H1 (cell line): ENCODE measurements around the gene NLRC5. TPM values are rescaled to one million over a fixed set of nuclear protein-coding genes. Genes with fewer than 3 reads are reported as not detected.

Experiments
- CTCF ChIA-PET: fragments of 300-600 bp; sonication (Branson Sonifier 250); formaldehyde crosslinking; loops from one replicate; lab custom pipeline; 2021; ENCODE audit not compliant: partially characterized antibody; lab: Charles Lee
- POLR2A ChIA-PET: fragments of 300-600 bp; sonication (Branson Sonifier 250); formaldehyde crosslinking; loops from one replicate; lab custom pipeline; 2021; ENCODE audit warnings: inconsistent platforms; ENCODE audit not compliant: partially characterized antibody; lab: Charles Lee
- DNase-seq, 2 experiments: peaks; one replicate each; pipeline versions ENCODE4 v3.0.0 to v3.0.0-alpha.2; 2010 to 2022; ENCODE audit warnings: low spot score in 2 of 2, low read depth in 1 of 2, mixed read lengths in 1 of 2
- FAIRE-seq: peaks from 2 replicates; lab custom pipeline; 2011; peaks lifted over from hg19 to GRCh38; lab: Jason Lieb, UNC
- H2AFZ ChIP-seq: 2 replicates; pipeline ENCODE4 v1.8.1; 2012; ENCODE audit warnings: low read length, inconsistent platforms
- H2AK5ac ChIP-seq: 2 replicates; pipeline ENCODE4 v1.6.1; 2013; ENCODE audit warnings: low read depth, low read length
- H2BK120ac ChIP-seq: replicated peaks from 2 replicates; pipeline ENCODE3; 2013; ENCODE audit warnings: low read depth, low read length, inconsistent platforms
- H2BK12ac ChIP-seq: 2 replicates; pipeline ENCODE4 v1.6.1; 2013; ENCODE audit warnings: low read depth, low read length
- H2BK15ac ChIP-seq: 2 replicates; pipeline ENCODE4 v1.6.1; 2013; ENCODE audit warnings: low read length
- H2BK20ac ChIP-seq: 2 replicates; pipeline ENCODE4 v1.6.1; 2013; ENCODE audit warnings: low read length
- H2BK5ac ChIP-seq: 2 replicates; pipeline ENCODE4 v1.6.1; 2013; ENCODE audit warnings: low read depth, low read length
- H3K14ac ChIP-seq: 2 replicates; pipeline ENCODE4 v1.6.1; 2013; ENCODE audit warnings: inconsistent platforms; ENCODE audit not compliant: insufficient read length
- H3K18ac ChIP-seq: 2 replicates; pipeline ENCODE4 v1.6.1; 2013; ENCODE audit warnings: low read length; ENCODE audit errors: extremely low read depth
- H3K23ac ChIP-seq: 2 replicates; pipeline ENCODE4 v1.6.1; 2013; ENCODE audit warnings: inconsistent platforms; ENCODE audit not compliant: insufficient read length
- H3K23me2 ChIP-seq: 2 replicates; pipeline ENCODE4 v1.6.1; 2013; ENCODE audit warnings: low read depth, low read length
- H3K27ac ChIP-seq: 2 replicates; pipeline ENCODE4 v1.6.1; 2011; ENCODE audit warnings: low read depth, low read length, inconsistent platforms
- H3K27me3 ChIP-seq, 4 experiments: replicated peaks in 1 of 4; 1 replicate in 1 of 4; 2 replicates in 3 of 4; pipeline versions ENCODE4 v1.6.1 to v1.8.1; 2011 to 2013; ENCODE audit warnings: low read length in 3 of 4, mild to moderate bottlenecking in 3 of 4, inconsistent platforms in 2 of 4, mixed read lengths in 2 of 4, moderate library complexity in 1 of 4; ENCODE audit not compliant: control insufficient read depth in 3 of 4, insufficient read depth in 3 of 4; ENCODE audit errors: extremely low read depth in 1 of 4
- H3K36me3 ChIP-seq, 4 experiments: 2 replicates each; pipeline versions ENCODE4 v1.6.1 to v1.8.1; 2011 to 2013; ENCODE audit warnings: mild to moderate bottlenecking in 4 of 4, low read length in 3 of 4, moderate library complexity in 2 of 4, control low read depth in 1 of 4, inconsistent platforms in 1 of 4; ENCODE audit not compliant: insufficient read depth in 4 of 4, control insufficient read depth in 2 of 4
- H3K4ac ChIP-seq: replicated peaks from 2 replicates; pipeline ENCODE3; 2013; ENCODE audit warnings: low read length, low read depth, mixed read lengths, inconsistent platforms; ENCODE audit not compliant: insufficient read length
- H3K4me1 ChIP-seq, 4 experiments: replicated peaks in 1 of 4; 1 replicate in 1 of 4; 2 replicates in 3 of 4; pipeline versions ENCODE4 v1.6.1 to v1.8.1; 2011 to 2013; ENCODE audit warnings: low read length in 3 of 4, inconsistent platforms in 2 of 4, mixed read lengths in 1 of 4; ENCODE audit not compliant: insufficient read depth in 4 of 4, control insufficient read depth in 3 of 4
- H3K4me2 ChIP-seq, 2 experiments: 2 replicates each; pipeline versions ENCODE4 v1.6.1 to v1.8.1; 2011 to 2013; ENCODE audit warnings: low read depth in 2 of 2, low read length in 2 of 2, control low read depth in 1 of 2, inconsistent platforms in 1 of 2, mild to moderate bottlenecking in 1 of 2; ENCODE audit not compliant: insufficient read depth in 1 of 2
- H3K4me3 ChIP-seq, 4 experiments: fragments of 200-600, 300-600 bp in 1 of 4; sonication (generic), shearing (Covaris generic), sonication (Bioruptor Twin) in 1 of 4; 2 replicates each; pipeline versions ENCODE4 v1.5.1 to v1.8.1; 2011 to 2016; ENCODE audit warnings: low read length in 4 of 4, low read depth in 3 of 4, control low read depth in 2 of 4, inconsistent platforms in 2 of 4, mild to moderate bottlenecking in 2 of 4, mixed read lengths in 1 of 4, moderate library complexity in 1 of 4; ENCODE audit not compliant: insufficient read depth in 2 of 4; ENCODE audit errors: extremely low read depth in 1 of 4
- H3K56ac ChIP-seq: replicated peaks from 2 replicates; pipeline ENCODE3; 2013; ENCODE audit warnings: low read depth, mild to moderate bottlenecking, mixed read lengths, low read length, inconsistent platforms; ENCODE audit not compliant: insufficient read length
- H3K79me1 ChIP-seq: 2 replicates; pipeline ENCODE4 v1.6.1; 2013; ENCODE audit warnings: low read depth, low read length, control low read depth
- H3K79me2 ChIP-seq, 2 experiments: 2 replicates each; pipeline versions ENCODE4 v1.6.1 to v1.8.1; 2012 to 2013; ENCODE audit warnings: low read length in 2 of 2, mild to moderate bottlenecking in 2 of 2, inconsistent platforms in 1 of 2; ENCODE audit not compliant: insufficient read depth in 2 of 2, control insufficient read depth in 1 of 2
- H3K9ac ChIP-seq, 4 experiments: replicated peaks in 1 of 4; 1 replicate in 1 of 4; 2 replicates in 3 of 4; pipeline versions ENCODE4 v1.6.1 to v1.8.1; 2011 to 2013; ENCODE audit warnings: low read depth in 3 of 4, low read length in 3 of 4, control low read depth in 2 of 4, mild to moderate bottlenecking in 2 of 4, moderate library complexity in 2 of 4, inconsistent platforms in 1 of 4; ENCODE audit errors: extremely low read depth in 1 of 4
- H3K9me3 ChIP-seq, 2 experiments: 2 replicates each; pipeline versions ENCODE4 v1.6.1 to v1.8.1; 2012 to 2013; ENCODE audit warnings: mild to moderate bottlenecking in 2 of 2, moderate library complexity in 2 of 2, control low read depth in 1 of 2, inconsistent platforms in 1 of 2, low read depth in 1 of 2, low read length in 1 of 2, mixed read lengths in 1 of 2; ENCODE audit not compliant: insufficient read depth in 2 of 2
- H4K20me1 ChIP-seq, 2 experiments: replicated peaks in 1 of 2; 2 replicates each; pipeline versions ENCODE3 to v1.8.1; 2011 to 2013; ENCODE audit warnings: inconsistent platforms in 2 of 2, low read length in 2 of 2, mild to moderate bottlenecking in 1 of 2; ENCODE audit not compliant: insufficient read depth in 2 of 2, control insufficient read depth in 1 of 2
- H4K5ac ChIP-seq: 2 replicates; pipeline ENCODE4 v1.6.1; 2013; ENCODE audit warnings: low read length, low read depth, mixed read lengths, inconsistent platforms; ENCODE audit not compliant: insufficient read length
- H4K8ac ChIP-seq: 2 replicates; pipeline ENCODE4 v1.8.0; 2013; ENCODE audit warnings: mild to moderate bottlenecking, moderate library complexity, low read length, inconsistent platforms; ENCODE audit not compliant: insufficient read depth; ENCODE audit errors: extremely low read depth
- H4K91ac ChIP-seq: replicated peaks from 2 replicates; pipeline ENCODE3; 2013; ENCODE audit warnings: low read length, mixed read lengths, inconsistent platforms; ENCODE audit not compliant: insufficient read length
- MAX ChIP-seq: IDR thresholded peaks from 2 replicates; pipeline ENCODE4 v1.6.1; 2012; ENCODE audit warnings: inconsistent platforms
- PHF8 ChIP-seq: fragments of 200-600 bp; sonication (generic); conservative IDR thresholded peaks from 2 replicates; pipeline ENCODE4 v1.7.1; 2012; ENCODE audit warnings: low read depth, mild to moderate bottlenecking, inconsistent platforms, low read length, moderate library complexity
- POLR2AphosphoS5 ChIP-seq: IDR thresholded peaks from 2 replicates; pipeline ENCODE4 v1.6.1; 2011; ENCODE audit warnings: low read depth, low read length
- RAD21 ChIP-seq, 2 experiments: IDR thresholded peaks in 1 of 2; conservative IDR thresholded peaks in 1 of 2; 2 replicates each; pipeline ENCODE4 v1.6.1; 2011; ENCODE audit warnings: low read depth in 2 of 2, low read length in 2 of 2, improper control_type of control experiment in 1 of 2, inconsistent platforms in 1 of 2, mild to moderate bottlenecking in 1 of 2, moderate library complexity in 1 of 2
- SRF ChIP-seq: IDR thresholded peaks from 2 replicates; pipeline ENCODE4 v1.6.1; 2011; ENCODE audit warnings: mild to moderate bottlenecking, low read depth, low read length, moderate library complexity
- TEAD4 ChIP-seq: IDR thresholded peaks from 2 replicates; pipeline ENCODE4 v1.6.1; 2012; ENCODE audit warnings: low read depth, low read length, inconsistent platforms, mixed read lengths
- WGBS, 2 experiments: shearing (Covaris generic) in 1 of 2; methylation state at CpG; one replicate each; pipeline versions ENCODE4 v1.1.6 to v1.1.7; 2013 to 2015; ENCODE audit warnings: low lambda C conversion rate in 2 of 2, mixed read lengths in 2 of 2, inconsistent platforms in 1 of 2, low coverage in 1 of 2, missing lambda C conversion rate in 1 of 2; ENCODE audit not compliant: insufficient replicate concordance in 2 of 2, insufficient coverage in 1 of 2, insufficient read length in 1 of 2; ENCODE audit errors: extremely low coverage in 1 of 2, missing lambda C conversion rate in 1 of 2; 5-methylcytosine and 5-hydroxymethylcytosine counted together
- polyA plus RNA-seq, 7 experiments: library from polyadenylated mRNA; depleted of rRNA in 3 of 7; stranded (reverse) in 5 of 7; unstranded in 2 of 7; fragments of >200 nt in 5 of 7; fragments of 200-250 nt in 2 of 7; gene quantifications; 1 replicate in 5 of 7; 2 replicates in 1 of 7; 4 replicates in 1 of 7; pipeline versions ENCODE4 v1.2.1 to v1.2.3, GENCODE V29; 2011 to 2013; ENCODE audit warnings: missing spikeins in 2 of 7, mixed read lengths in 2 of 7
- total RNA-seq: library from RNA; stranded (reverse); fragmentation: NEBNext Ultra II Directional; extraction: Animal tissue kit (Norgen Biotek cat#: 25700); gene quantifications from 2 replicates; pipeline ENCODE4 v1.2.1, GENCODE V29; 2021
- TF ChIP-seq, protein P1 (sequence below), 3 experiments: IDR thresholded peaks; 1 replicate in 2 of 3; 2 replicates in 1 of 3; pipeline versions ENCODE4 v1.5.1 to v1.6.1; 2011; ENCODE audit warnings: low read length in 3 of 3, mild to moderate bottlenecking in 3 of 3, inconsistent platforms in 2 of 3, low read depth in 1 of 3, moderate library complexity in 1 of 3; ENCODE audit not compliant: insufficient read depth in 1 of 3; ENCODE audit errors: control extremely low read depth in 1 of 3

Gene NLRC5
- total and polyA plus RNA-seq, 2 of the 8 experiments (the other 6 are each of a cell fraction or from before 2014, with no cell fraction given): 2.2 to 3.2 TPM

- peak; percentile 36 for FAIRE-seq
- H3K4me2 ChIP-seq: no peak overlapping the region; a peak in 1 of 4 replicates
These were observed 56.5 kb downstream of the NLRC5 start for GRCh38 chr16:57045694-57046381.

More at GRCh38 chr16:57045694-57046381, 56.5 kb downstream of the NLRC5 start:
- no peak overlapping the region for H3K14ac ChIP-seq
- H3K23ac ChIP-seq: no peak overlapping the region
- no peaks in the 10 kb centered on the region for H3K79me1 ChIP-seq
- no peak overlapping the region for H3K27ac ChIP-seq
- H4K91ac ChIP-seq: no peak overlapping the region
- H3K4me3 ChIP-seq: no peak overlapping the region
- no peak overlapping the region for H3K4ac ChIP-seq
- 55% methylated on average over 13 of the region's 13 CpGs; no CpG with 5 or more reads in 1 of the 2 experiments for WGBS, 2 experiments
- no peak overlapping the region for H2BK120ac ChIP-seq
- peak in 1 of 2 experiments; percentile 84 for DNase-seq
- H4K20me1 ChIP-seq: no peaks in the 10 kb centered on the region
- no peak overlapping the region for H4K8ac ChIP-seq
- no peaks in the 10 kb centered on the region for H3K23me2 ChIP-seq
- TF ChIP-seq PHF8 (no peak), POLR2AphosphoS5 (no peak), MAX (peak; percentile 29; the same call in 1 of the 2 replicates), TEAD4 (no peak), SRF (no peak), RAD21 (IDR thresholded peaks at IDR 0.05 in 1 of 2, conservative IDR thresholded peaks at IDR 0.05 in 1 of 2; ENCODE audit: low read depth in 2 of 2, low read length in 2 of 2) (peak; percentile 61 to 73)
- TF ChIP-seq, protein P1, sequence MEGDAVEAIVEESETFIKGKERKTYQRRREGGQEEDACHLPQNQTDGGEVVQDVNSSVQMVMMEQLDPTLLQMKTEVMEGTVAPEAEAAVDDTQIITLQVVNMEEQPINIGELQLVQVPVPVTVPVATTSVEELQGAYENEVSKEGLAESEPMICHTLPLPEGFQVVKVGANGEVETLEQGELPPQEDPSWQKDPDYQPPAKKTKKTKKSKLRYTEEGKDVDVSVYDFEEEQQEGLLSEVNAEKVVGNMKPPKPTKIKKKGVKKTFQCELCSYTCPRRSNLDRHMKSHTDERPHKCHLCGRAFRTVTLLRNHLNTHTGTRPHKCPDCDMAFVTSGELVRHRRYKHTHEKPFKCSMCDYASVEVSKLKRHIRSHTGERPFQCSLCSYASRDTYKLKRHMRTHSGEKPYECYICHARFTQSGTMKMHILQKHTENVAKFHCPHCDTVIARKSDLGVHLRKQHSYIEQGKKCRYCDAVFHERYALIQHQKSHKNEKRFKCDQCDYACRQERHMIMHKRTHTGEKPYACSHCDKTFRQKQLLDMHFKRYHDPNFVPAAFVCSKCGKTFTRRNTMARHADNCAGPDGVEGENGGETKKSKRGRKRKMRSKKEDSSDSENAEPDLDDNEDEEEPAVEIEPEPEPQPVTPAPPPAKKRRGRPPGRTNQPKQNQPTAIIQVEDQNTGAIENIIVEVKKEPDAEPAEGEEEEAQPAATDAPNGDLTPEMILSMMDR (IDR thresholded peaks at IDR 0.05; ENCODE audit: control extremely low read depth in 1 of 3, insufficient read depth in 1 of 3, low read depth in 1 of 3, low read length in 3 of 3): peak; percentile 66 to 87 (median 79)
- H2BK5ac ChIP-seq: no peak overlapping the region
- H2AK5ac ChIP-seq: no peak overlapping the region
- H3K79me2 ChIP-seq: no peaks in the 10 kb centered on the region
- POLR2A ChIA-PET: interaction anchor here (0.6 kb wide), 1 partner anchor 13 kb away, joined by 3 read pairs; no protein-coding TSS in a partner anchor
- H3K9ac ChIP-seq: no peak overlapping the region
- CTCF ChIA-PET: interaction anchor here (0.6 to 6.0 kb wide), 31 partner anchors 9 to 284 kb away, joined by 3 to 75 read pairs (median 4); partner anchors contain the start of gene CETP
- no peak overlapping the region for H2BK12ac ChIP-seq
- 0 out of 2 replicates have a peak overlapping the region, but pooled peaks have one; percentile 74 for H2BK15ac ChIP-seq
- no peaks in the 10 kb centered on the region for H3K36me3 ChIP-seq
- H3K18ac ChIP-seq: no peak overlapping the region
- H3K56ac ChIP-seq: no peak overlapping the region
- H2BK20ac ChIP-seq: no peak overlapping the region
- 0 out of 4 replicates have a peak, but pooled peaks cover 0 to 4% of the 10 kb centered on the region in 2 experiments for H3K9me3 ChIP-seq
- H3K4me1 ChIP-seq: no peaks in the 10 kb centered on the region
- peak overlapping the region; percentile 92 for H2AFZ ChIP-seq
- H3K27me3 ChIP-seq: no peaks in the 10 kb centered on the region
- H4K5ac ChIP-seq: no peak overlapping the region
